Amniotic stem cell (primary cell): ENCODE results near the gene CPT1A.

ENCODE experiments used
- DNase-seq: peaks from one replicate; lab custom pipeline; 2025; lab: John Stamatoyannopoulos, UW

The CPT1A gene

DNA sequence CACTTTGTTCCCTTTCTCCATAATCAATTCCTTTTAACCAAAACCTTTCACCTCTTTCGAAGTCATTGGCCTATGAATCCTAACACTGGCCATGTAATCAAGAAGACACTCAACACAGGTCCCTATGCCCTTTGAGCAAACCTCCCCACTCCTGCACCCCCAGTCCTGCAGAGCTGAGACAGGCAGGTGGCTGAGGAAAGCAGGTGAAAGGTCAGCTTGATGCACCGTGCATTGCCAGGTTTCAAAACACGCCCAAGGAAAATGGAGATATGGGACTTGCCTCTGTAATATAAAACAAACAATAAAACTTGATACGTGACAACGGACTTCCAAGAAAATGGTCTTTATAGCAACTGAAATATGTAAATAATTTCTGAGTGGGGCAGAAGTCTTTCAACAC is 10.6 kb downstream of the CPT1A start:
- DNase-seq, result no peak

DNA sequence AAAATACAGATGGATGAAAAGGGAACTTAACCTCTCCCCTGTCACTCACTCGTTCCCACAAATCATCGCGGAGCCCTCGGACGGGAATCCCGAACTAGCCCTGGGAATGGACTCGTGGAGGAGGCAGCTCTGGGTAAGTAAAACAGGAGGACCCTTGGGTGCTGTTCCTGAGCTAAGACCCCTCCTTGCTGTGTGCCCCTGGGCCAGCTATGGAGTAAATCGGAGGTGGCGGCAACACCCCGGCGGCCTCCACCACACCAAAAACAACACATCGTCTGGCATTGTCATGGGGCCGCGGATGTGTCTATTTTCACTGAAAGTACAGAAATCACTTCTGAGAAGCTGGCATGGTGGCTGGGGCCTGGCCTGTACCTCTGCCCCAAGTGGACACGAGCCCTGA is 12.1 kb downstream of the CPT1A start:
- no peak for DNase-seq

DNA sequence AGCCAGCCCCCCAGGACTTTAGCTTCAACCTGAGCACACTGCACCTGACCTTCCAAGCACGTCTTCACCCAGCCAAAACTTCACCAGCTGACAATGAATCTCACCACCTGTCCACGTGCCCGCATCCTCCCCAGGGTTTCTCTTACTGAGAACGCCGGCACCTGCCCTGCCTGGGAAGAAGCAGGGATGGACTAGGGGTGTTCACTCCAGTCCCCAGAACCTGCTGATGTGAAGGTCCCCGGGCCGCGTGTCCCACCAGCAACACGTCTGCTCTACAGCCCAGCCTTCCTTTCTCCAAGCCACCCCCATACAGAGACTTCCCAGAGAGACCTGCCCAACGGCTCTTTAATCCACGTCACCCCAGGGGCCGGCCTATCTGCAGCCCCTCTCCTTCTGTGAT is 12.8 kb downstream of the CPT1A start:
- DNase-seq, result no peak

DNA sequence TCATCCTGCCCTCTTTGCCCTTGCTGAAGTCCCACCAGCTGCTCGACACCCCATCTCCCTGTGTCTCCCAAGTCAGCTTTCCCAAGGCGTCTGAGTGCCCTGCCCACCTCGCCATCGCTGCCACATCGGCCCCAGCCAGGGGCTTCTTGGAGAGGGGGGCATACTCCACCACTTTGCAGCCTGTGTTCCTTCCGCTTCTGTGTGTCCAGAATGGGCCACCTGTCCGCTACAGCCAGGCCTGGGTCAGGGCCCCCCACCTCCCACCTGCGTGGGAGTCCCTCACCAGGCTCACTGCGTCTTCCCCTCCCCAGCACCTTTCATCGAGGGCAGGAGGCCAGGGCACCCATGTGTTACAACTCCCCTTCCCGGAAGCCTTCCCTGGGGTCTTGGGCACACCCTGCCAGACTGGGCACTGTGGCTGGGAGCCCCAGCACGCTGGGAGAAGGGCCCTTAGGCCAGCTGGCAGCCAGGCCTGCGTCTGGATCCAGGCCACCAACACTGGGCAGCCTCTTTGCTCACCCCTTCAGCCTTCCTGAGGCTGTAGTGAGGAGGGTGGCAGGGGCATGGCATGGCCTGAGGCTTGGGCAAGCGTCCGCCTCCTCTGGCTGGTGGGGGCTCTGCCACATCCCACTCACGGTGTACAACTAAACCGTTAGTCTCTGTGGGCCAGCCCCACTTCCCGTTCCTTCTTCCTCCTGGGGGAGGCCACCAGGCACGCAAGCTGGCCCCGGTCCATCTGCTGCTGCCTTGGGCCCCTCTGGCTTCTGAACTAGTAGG is 13.4 kb downstream of the CPT1A start:
- DNase-seq, result no peak

DNA sequence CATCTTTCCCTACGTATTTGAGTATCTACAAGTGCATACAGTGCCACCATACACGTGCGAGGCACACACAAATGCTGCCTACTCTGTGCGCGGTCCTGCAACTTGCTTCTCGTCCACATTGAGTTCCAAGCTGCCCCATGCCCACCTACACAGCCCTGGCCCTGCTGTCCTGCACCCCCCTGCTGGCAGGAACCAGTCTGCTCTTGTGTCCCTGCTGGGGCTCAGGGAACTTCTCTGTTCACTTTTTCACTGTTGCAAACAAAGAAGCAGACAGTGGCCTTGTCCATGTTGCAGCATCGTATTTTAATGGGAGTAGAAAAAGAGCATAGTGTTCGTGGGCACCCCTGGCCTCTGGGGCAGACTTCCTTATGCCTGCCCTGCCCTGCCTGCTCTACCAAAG is 14.0 kb downstream of the CPT1A start:
- no peak for DNase-seq

DNA sequence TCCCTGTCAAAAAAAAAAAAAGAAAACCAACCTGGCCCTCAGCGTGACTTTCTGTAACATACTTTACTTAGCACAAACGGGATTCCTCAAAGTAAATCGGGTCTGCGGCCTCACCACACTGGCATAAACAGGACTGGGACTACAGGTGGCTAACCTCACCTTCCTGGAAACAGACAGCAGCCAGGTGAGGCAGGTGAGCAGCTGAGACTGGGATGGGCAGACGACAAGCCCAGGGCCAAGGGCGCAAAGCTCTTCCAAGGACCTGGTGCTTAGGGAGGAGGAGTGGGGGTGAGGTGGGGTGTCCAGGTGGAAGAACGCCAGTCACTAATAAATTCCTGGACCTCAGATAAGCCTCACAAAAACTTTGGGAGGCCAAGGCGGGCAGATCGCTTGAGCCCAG is 15.0 kb downstream of the CPT1A start:
- no peak for DNase-seq

DNA sequence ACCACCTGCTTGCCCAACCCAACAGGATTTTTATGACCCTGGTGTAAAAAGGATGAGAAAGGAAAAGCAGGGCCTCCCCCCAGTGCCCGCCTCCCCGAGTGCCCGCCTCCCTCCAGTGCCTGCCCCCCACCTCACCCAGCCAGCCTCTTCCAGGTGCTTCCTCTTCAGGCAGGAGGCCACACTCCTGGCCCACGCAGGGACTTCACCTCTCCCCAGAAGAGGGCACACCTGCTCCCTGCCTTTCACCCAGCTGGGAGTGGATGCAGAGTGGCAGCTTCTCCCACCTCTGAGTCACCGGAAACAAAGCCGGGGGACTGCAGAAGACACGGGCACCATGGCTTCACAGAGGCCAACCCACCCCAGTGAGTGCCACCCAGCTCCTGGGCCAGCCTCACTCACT is 16.1 kb downstream of the CPT1A start:
- no peak for DNase-seq

DNA sequence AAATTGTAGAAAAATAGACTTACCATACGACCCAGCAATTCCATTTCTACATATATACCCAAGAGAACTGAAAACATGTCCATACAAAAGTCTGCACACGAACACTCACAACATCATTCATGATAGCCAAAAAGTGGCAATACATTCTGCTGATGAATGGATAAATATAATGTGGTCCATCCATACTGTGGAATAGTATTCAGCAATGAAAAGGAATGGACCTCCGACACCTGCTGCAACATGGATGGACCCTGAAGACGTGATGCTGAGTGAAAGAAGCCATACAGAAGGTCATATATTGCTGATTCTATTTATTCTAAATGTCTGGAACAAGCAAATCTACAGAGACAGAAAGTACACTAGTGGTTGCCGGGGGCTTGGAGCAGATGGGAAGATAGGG is 19.2 kb downstream of the CPT1A start:
- DNase-seq, result no peak

DNA sequence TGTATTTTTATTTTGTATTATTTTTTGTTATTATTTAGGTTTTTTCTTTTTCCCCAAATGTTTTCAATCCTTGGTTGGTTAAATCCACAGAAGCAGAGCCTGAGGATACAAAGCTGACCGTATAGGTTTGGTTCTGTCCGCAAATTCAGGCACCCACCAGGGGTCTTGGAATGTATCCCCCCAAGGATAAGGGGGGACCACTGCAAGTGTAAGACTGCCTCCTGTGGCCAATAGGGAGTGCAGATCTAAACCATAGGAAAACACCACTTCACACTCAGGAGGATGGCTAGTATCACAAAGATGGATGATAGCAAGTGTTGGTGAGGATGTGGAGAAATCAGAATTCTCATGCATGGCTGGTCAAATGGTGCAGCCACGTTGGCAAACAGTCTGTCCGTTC is 20.0 kb downstream of the CPT1A start:
- no peak for DNase-seq

DNA sequence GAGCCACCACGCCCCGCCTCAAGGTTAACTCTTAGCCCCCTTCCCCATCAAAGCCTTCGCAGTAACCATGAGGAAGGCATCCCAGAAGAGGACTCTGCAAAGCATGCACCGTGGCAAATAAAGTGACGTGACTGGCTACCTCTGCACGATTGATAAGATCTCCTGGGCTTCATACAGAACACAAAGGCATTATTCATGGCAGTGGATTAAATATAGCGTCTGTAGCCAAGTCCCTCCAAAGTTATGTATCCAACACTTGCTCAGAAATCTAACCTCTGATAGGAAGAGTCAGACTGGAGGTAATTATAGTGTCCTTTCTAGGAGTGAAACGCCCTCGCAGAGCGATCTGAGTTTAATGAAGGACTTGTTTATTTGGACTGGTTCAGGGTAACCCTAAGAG is 22.4 kb downstream of the CPT1A start:
- DNase-seq, result no peak

DNA sequence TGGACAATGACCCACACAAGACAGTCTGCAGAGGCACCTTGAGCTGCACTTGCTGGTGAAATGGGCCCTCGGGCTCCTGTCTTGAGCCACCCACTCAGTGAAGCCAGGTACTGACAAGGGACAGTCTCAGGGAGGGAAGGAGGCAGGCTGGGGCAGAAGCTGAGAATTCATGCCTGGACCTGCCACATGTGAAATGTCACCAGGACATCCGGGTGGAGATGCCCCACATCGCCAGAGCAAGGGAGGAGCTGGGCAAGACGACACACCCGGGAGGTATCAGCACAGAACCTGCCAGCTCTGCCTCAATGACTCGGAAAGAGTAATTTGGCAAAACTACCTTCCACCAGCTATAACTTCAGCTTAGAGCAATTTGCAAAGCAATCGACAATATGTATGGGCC is 23.5 kb downstream of the CPT1A start:
- DNase-seq, result no peak

DNA sequence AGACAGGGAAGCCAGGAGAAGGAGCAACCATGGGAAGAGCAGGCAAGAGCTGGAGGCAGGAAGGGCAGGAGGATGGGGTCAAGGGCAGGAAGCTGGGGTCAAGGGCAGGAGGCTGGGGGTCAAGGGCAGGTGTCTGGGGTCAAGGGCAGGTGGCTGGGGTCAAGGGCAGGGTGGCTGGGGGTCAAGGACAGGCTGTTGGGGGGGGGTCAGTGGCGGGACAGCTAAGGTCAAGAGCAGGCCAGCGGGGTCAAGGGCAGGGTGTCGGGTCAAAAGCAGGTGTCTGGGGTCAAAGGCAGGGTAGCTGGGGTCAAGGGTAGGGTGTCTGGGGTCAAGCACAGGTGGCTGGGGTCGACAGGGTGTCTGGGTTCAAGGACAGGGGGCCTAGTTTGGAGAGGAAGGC is 24.2 kb downstream of the CPT1A start:
- DNase-seq, result no peak

DNA sequence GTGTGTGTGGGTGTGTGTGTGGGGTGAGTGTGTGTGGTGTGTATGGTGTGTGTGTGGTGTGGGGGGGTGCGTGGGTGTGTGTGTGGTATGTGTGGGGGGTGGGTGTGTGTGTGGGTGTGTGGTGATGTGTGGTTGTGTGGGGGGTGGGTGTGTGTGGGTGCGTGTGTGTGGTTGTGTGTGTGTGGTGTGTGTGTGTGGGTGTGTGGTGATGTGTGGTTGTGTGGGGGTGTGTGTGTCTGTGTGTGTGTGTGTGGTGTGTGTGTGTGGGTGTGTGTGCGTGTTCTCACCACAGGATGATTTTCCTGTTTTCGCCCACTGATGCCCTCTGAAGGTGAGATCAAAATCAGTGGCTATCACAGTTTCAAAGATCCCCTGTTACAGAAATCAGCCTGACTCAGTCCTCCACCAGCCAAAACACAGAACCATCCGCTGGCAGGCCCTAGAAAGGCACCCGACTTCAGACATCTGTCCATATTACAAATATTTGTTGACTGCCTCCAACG is 24.7 kb downstream of the CPT1A start:
- DNase-seq, result no peak

DNA sequence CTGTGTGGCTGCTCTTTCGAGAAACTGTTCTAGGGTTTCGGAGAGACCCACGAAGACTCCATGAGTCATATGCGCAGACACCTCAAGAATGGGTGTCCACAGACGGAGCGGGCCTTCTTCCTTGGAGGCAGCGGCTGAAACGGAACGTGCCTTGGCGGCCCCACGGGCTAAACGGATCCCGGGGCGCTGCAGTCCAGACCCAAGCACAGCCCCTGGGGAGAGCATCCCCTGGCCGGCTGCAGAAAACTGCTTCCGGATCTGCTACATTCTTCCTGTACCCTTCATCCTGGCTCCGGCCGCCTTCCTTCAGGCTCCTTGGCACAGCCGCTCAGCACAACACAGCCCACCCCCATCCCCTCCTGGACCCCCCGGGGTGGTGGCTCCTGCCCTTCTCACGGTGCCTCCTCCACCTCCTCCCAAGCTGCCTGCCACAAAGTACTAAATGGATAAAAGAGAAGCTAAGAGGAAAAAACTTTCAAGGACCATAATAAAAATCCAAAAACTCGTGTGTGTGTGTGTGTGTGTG is 25.4 kb downstream of the CPT1A start:
- DNase-seq, result no peak

DNA sequence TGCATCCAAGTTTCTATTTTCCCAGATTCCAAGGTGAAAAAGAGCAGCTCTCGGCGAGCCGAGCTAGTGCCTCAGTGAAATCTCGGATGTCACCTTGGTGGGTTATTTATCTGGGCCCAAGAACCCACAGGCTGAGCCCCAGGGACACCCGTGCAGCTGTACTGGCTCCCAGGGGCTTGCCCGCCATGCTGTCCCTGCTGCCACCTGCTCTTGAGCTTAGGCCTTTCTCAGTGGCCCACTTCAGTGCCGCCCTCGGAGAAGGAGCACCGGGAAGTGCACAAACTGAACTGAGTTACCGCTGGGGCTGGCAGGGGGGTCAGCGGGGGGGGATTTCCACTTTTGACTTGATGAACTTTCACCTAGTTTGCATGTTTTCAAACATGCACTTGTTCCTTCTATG is 27.9 kb downstream of the CPT1A start:
- DNase-seq, result no peak

DNA sequence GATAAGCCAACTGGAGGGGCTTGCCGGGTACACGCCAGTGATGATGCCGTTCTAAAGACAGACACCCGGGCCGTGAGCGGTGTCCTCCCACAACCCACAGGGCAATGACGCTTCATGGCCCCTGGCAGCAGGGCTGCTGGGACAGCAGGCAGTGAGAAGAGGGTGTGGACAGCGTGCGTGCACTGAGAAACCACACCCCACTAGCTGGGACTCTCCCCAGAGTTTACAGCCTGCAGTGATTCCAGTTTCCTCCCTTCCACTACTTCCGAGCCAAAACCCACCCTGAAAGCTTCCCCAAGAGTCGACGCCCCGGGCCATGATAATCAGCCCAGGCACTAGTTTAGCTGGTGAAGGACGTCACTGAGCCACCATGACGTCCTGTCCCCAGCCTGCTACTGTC is 29.2 kb downstream of the CPT1A start:
- DNase-seq, result no peak

DNA sequence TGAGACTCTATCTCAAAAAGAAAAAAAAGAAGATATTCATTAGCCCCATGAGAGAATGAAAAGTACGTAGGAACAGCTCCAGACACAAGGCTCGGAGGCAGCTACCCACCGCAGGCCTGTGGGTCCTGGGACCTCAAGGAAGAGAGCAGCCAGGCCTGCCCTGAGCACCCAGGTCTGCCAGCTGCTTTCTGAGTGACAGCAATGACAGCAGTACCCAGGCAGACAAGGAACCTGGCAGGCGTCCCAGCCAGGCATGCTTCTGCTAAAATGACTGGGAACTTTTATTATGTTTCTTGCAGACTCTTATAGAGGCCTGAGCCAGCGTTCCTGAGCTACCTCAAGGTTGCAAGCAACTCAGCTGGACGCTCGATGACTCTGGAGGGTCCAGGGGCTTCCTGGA is 31.6 kb downstream of the CPT1A start:
- no peak for DNase-seq

DNA sequence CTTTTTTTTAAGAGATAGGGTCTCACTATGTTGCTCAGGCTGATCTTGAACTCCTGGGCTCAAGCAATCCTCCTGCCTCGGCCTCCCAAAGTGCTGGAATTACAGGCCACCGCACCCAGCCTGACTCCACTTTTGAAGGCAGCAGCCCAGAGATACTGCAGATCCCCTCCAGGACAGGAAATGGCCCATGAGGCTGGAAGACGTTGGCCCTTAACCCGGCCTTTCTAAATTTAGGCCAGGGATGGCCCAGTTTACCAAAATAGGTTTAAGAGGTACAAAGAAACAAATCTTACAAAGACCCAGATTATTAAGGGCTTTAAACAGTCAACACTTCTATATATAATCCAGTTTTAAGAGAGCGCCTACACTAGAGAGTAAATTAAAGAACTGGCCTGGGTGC is 32.2 kb downstream of the CPT1A start:
- no peak for DNase-seq

DNA sequence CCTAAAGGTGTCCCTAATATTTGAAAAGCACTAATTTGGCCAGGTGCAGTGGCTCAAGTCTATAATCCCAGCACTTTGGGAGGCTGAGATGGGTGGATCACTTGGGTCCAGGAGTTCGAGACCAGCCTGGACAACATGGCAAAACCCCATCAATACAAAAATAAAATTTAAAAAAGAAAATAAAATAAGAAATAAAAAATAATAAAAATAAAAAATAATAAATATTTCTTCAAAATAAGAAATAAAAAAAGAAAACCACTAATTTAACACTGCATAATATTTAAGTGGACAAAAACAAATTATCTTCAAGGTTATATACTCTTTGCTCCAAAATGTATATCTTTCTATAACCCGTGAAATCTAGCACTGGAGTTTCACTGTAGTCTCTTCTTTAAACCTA is 32.9 kb downstream of the CPT1A start:
- DNase-seq, result no peak

DNA sequence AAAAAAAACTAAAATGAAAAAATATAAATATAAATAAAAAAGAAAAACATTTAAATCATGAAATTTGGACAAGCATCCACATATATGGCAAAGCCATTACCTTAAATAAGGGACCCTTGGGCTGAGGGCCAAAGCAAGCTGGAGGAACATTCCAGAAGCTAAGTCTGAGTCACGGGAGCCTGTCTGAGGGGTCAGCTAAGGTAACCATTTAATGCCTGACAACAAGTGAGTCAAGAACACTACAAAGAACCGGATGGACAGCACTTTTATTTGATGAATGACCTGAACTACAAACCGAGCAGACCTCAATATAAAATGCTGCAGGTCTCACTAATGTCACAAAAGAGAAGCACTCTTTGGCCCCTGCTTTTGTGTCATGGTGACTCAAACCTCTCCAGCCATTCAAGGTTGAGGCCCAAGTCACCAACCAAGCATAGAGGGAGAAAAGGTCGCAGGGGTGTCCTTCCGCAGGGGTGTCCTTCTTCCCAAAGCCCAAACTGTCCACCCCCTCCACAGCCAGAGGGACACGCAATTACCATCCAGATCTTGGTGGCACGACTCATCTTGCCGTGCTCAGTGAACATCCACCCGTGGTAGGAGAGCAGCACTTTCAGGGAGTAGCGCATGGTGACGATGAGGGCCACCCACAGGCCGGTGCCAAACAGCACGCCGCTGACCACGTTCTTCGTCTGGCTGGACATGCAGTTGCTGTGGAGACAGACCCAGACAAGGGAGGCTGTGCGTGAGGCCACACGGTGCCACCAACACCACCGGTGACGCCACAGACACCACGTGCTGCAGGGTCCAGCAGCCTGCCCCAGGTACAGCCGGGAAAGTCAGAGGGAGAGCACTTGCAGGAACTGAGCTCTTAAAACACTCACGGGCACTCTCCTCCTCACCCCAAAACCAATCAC is 34.5 kb downstream of the CPT1A start:
- no peak for DNase-seq

DNA sequence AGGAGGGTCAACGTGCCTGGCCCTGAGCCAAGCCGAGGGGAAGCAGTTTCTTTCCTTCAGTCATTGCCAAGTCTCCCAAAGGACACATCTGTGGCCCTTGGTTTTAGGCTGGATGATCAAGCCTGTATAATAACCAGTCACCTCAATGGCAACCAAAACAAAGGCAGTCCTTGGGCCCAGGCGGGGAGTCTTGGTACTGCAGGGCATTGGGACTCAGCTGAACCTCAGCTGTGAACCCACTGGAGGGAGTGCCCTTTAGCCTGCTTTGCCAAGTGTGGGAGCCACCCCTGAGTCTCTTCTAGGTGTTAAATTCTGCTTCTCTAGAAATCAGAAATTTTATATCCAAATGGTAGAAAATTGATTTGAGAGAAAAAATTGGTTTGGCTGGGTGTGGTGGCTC is 36.9 kb downstream of the CPT1A start:
- no peak for DNase-seq

DNA sequence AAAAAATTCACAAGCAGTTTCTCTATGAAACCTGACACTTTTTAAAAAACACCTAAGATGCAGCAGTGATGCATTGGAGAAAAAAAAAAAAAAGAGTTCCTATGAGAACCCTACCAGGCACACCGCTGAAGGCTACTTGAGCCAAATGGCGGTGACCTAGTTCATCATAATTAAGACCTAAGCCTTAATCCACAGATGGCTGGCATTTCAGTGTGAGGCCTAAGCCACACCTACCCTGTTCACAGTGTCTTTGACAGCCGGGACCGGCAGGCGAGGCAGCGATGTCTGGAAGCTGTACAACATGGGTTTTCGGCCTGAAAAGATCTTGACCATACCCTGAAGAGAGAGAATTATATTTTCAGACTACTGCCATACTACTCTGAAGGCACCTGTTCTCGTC is 38.0 kb downstream of the CPT1A start:
- DNase-seq, result no peak

DNA sequence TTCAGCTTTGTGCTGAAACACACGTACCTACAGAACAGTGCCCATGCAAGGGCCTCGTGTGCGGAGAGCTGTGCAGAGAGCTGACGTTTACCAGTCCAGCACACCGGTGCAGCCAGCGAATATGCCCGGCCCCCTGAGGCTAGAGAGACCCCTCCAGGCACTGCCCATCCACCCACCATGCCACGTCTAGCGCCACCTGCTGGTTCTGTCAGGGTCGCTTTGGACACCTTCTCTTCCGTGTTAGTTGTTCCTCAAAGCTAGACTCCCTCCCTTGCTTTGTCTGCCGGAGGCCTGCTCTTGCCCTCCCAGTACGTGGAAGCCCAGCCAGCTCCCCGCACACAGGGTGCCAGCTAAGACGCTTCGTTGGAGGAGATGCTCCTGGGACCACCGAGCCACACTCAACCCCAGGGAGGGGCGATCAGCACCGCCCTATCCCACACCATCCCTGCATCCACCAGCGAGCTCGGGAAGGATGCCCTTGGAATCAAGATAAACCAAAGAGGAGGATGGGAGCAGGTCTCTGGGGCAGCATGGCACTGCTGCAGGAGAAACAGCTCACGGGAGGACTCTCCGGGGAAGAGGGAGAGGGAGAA is 43.4 kb downstream of the CPT1A start:
- DNase-seq, result no peak
